ENCODE data around the gene XK.

DNA sequence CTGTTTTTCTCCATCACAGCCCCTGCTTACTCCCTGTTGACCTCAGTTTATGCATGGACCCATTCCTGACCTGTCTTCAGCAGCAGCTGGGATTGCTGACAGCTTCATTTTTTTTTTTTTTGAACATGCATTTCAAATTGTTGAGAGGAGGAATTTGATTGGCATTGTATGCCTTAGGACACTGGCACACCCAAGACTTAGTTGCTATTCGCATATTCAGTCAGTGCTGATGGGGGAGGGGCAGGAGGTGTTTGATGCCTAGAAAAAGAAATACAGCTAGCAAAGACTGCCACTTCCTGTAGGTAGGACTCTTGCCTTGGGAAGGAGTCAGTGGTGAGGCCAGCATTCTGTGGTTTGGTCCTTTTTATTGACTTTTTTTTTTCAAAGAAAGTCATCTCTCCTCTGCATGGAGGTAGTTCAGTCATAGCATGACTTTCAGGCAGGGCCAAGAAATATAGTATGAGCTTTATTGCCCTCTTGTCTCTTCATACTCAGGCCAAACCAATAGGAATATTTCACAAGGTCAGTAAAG, 33.6 kb upstream of the XK start:
- TF ChIP-seq, protein P1, sequence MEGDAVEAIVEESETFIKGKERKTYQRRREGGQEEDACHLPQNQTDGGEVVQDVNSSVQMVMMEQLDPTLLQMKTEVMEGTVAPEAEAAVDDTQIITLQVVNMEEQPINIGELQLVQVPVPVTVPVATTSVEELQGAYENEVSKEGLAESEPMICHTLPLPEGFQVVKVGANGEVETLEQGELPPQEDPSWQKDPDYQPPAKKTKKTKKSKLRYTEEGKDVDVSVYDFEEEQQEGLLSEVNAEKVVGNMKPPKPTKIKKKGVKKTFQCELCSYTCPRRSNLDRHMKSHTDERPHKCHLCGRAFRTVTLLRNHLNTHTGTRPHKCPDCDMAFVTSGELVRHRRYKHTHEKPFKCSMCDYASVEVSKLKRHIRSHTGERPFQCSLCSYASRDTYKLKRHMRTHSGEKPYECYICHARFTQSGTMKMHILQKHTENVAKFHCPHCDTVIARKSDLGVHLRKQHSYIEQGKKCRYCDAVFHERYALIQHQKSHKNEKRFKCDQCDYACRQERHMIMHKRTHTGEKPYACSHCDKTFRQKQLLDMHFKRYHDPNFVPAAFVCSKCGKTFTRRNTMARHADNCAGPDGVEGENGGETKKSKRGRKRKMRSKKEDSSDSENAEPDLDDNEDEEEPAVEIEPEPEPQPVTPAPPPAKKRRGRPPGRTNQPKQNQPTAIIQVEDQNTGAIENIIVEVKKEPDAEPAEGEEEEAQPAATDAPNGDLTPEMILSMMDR (conservative IDR thresholded peaks at IDR 0.05 in 1 of 2, IDR thresholded peaks at IDR 0.05 in 1 of 2; ENCODE audit: extremely low read depth in 1 of 2, insufficient read depth in 1 of 2, low read depth in 1 of 2, low read length in 2 of 2) = no peak
- TF ChIP-seq EZH2 (IDR thresholded peaks at IDR 0.05; ENCODE audit: borderline replicate concordance, low read length) = no peak

Measured in mammary epithelial cell (primary cell).